ENCODE results near the gene MEIOB.

Gene MEIOB

DNA sequence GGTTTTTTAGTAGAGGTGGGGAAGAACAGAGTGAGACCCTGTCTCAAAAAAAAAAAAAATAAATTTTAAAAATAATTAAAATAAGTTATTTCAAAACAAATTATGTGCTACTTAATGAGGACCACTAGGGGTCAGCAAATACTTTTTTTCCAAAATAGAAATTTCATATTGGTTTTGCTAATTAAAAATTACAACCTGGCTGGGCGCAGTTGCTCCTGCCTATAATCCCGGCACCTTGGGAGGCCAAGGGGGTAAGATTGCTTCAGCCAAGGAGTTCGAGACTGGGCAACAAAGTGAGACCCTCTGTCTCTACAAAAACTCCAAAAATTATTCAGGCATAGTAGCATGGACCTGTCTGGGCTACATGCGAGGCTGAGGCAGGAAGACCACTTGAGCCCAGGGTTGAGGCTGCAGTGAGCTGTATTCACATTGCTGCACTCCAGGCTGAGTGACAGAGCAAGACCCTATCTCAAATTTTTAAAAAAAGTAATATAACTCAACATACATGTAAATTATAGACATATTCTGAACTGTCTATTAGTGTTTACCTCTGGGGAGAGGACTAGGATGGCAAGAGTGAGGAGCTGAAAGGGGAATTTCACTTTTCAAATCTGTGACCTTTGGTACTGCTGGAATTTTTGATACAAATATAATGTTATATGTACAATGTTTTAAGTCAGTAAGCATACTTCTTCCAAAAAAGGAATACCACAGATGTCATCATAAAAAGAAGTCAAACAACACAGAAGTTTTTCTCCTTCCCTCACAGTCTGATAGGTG, 8.1 kb downstream of the MEIOB start:
- Histone ChIP-seq H3K36me3 (ENCODE audit: control insufficient read depth in 2 of 2, insufficient read depth in 1 of 2, low read length in 2 of 2) (no peaks in the 10 kb centered on the region), H3K27ac (ENCODE audit: extremely low read depth, low read depth, low read length) (no peak overlapping the region), H3K9me3 (ENCODE audit: control insufficient read depth, insufficient read depth, low read depth, low read length) (no peaks in the 10 kb centered on the region), H3K4me1 (ENCODE audit: control insufficient read depth, insufficient read depth, low read length) (no peaks in the 10 kb centered on the region; the same call in 1 of the 2 replicates), H3K4me3 (ENCODE audit: low read depth, low read length) (no peak overlapping the region)
- ChIA-PET POLR2A (interaction anchor here (1.2 kb wide), 1 partner anchor 101 kb away, joined by 3 read pairs; the partner anchor contains the start of gene RPS2), CTCF (interaction anchor here (0.6 to 6.9 kb wide), 21 partner anchors 9 to 276 kb away, joined by 3 to 57 read pairs (median 4); partner anchors contain the start of gene RPL3L)
- 0 out of 2 replicates have a peak, but pooled peaks have one; percentile 15 for TF ChIP-seq ZBTB8A (tag by site-specific recombination; IDR thresholded peaks at IDR 0.05)
- TF ChIP-seq ZNF561 (tag by site-specific recombination; IDR thresholded peaks at IDR 0.05; ENCODE audit: borderline replicate concordance) = no peak
- TF ChIP-seq, protein P1, sequence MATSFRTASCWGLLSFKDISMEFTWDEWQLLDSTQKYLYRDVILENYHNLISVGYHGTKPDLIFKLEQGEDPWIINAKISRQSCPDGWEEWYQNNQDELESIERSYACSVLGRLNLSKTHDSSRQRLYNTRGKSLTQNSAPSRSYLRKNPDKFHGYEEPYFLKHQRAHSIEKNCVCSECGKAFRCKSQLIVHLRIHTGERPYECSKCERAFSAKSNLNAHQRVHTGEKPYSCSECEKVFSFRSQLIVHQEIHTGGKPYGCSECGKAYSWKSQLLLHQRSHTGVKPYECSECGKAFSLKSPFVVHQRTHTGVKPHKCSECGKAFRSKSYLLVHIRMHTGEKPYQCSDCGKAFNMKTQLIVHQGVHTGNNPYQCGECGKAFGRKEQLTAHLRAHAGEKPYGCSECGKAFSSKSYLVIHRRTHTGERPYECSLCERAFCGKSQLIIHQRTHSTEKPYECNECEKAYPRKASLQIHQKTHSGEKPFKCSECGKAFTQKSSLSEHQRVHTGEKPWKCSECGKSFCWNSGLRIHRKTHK (tag by site-specific recombination; IDR thresholded peaks at IDR 0.05) = no peak
- TF ChIP-seq ZNF174 (tag by site-specific recombination; IDR thresholded peaks at IDR 0.05) = no peak
- TF ChIP-seq ZNF335 (tag by site-specific recombination; conservative IDR thresholded peaks at IDR 0.05) = peak; percentile 93
- 0 out of 2 replicates have a peak, but pooled peaks have one; percentile 25 for TF ChIP-seq ZEB2 (tag by site-specific recombination; IDR thresholded peaks at IDR 0.05)
- TF ChIP-seq, protein P2, sequence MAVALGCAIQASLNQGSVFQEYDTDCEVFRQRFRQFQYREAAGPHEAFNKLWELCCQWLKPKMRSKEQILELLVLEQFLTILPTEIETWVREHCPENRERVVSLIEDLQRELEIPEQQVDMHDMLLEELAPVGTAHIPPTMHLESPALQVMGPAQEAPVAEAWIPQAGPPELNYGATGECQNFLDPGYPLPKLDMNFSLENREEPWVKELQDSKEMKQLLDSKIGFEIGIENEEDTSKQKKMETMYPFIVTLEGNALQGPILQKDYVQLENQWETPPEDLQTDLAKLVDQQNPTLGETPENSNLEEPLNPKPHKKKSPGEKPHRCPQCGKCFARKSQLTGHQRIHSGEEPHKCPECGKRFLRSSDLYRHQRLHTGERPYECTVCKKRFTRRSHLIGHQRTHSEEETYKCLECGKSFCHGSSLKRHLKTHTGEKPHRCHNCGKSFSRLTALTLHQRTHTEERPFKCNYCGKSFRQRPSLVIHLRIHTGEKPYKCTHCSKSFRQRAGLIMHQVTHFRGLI (tag by site-specific recombination; IDR thresholded peaks at IDR 0.05) = peak; percentile 95; the same call in 1 of the 2 replicates
- TF ChIP-seq KLF10 (tag by site-specific recombination; IDR thresholded peaks at IDR 0.05) = peak; percentile 51; the same call in 1 of the 2 replicates
- no peak for TF ChIP-seq ZNF514 (tag by site-specific recombination; IDR thresholded peaks at IDR 0.05)
- 0 out of 2 replicates have a peak, but pooled peaks have one; percentile 29 for TF ChIP-seq ZNF184 (tag by site-specific recombination; IDR thresholded peaks at IDR 0.05)
- 0 out of 2 replicates have a peak, but pooled peaks have one; percentile 49 for TF ChIP-seq GLIS1 (tag by site-specific recombination; IDR thresholded peaks at IDR 0.05)
- peak; percentile 70 for TF ChIP-seq PRDM1 (tag by site-specific recombination; IDR thresholded peaks at IDR 0.05)
- TF ChIP-seq, protein P3, sequence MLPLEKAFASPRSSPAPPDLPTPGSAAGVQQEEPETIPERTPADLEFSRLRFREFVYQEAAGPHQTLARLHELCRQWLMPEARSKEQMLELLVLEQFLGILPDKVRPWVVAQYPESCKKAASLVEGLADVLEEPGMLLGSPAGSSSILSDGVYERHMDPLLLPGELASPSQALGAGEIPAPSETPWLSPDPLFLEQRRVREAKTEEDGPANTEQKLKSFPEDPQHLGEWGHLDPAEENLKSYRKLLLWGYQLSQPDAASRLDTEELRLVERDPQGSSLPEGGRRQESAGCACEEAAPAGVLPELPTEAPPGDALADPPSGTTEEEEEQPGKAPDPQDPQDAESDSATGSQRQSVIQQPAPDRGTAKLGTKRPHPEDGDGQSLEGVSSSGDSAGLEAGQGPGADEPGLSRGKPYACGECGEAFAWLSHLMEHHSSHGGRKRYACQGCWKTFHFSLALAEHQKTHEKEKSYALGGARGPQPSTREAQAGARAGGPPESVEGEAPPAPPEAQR (tag by site-specific recombination; IDR thresholded peaks at IDR 0.05) = no peak
- TF ChIP-seq ZNF654 (tag by site-specific recombination; IDR thresholded peaks at IDR 0.05; ENCODE audit: low read depth) = peak; percentile 73
- no peak for TF ChIP-seq ZNF354C (tag by site-specific recombination; IDR thresholded peaks at IDR 0.05; ENCODE audit: borderline replicate concordance, low read depth)

DNA sequence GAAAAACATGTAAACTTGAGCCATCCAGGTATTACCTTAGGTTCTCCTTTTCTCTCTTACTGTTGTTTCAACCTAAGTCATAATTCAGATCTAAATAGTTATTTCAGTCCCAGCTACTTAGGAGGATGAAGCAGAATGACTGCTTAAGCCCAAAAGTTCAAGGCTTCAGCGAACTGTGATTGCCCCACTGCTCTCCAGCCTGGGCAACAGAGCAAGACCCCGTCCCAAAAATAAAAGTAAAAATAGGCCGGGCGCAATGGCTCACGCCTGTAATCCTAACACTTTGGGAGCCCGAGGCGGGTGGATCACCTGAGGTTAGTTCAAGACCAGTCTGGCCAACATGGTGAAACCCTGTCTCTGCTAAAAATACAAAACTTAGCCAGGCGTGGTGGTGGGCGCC, 9.6 kb downstream of the MEIOB start:
- Histone ChIP-seq H3K27ac (ENCODE audit: extremely low read depth, low read depth, low read length) (no peak overlapping the region), H3K4me1 (ENCODE audit: control insufficient read depth, insufficient read depth, low read length) (no peaks in the 10 kb centered on the region; the same call in 1 of the 2 replicates), H3K4me3 (ENCODE audit: low read depth, low read length) (no peak overlapping the region), H3K36me3 (ENCODE audit: control insufficient read depth in 2 of 2, insufficient read depth in 1 of 2, low read length in 2 of 2) (no peaks in the 10 kb centered on the region), H3K9me3 (ENCODE audit: control insufficient read depth, insufficient read depth, low read depth, low read length) (no peaks in the 10 kb centered on the region)
- CTCF ChIA-PET = interaction anchor here (0.6 to 6.9 kb wide), 8 partner anchors 11 to 278 kb away, joined by 3 to 57 read pairs (median 4); no protein-coding TSS in a partner anchor
- no peak for TF ChIP-seq ZNF174 (tag by site-specific recombination; IDR thresholded peaks at IDR 0.05)
- TF ChIP-seq GLI2 (tag by site-specific recombination; IDR thresholded peaks at IDR 0.05; ENCODE audit: borderline replicate concordance, low read depth) = no peak
- TF ChIP-seq ZNF654 (tag by site-specific recombination; IDR thresholded peaks at IDR 0.05; ENCODE audit: low read depth) = no peak
- TF ChIP-seq YY1 (tag by site-specific recombination; IDR thresholded peaks at IDR 0.05) = no peak
- TF ChIP-seq, protein P4, sequence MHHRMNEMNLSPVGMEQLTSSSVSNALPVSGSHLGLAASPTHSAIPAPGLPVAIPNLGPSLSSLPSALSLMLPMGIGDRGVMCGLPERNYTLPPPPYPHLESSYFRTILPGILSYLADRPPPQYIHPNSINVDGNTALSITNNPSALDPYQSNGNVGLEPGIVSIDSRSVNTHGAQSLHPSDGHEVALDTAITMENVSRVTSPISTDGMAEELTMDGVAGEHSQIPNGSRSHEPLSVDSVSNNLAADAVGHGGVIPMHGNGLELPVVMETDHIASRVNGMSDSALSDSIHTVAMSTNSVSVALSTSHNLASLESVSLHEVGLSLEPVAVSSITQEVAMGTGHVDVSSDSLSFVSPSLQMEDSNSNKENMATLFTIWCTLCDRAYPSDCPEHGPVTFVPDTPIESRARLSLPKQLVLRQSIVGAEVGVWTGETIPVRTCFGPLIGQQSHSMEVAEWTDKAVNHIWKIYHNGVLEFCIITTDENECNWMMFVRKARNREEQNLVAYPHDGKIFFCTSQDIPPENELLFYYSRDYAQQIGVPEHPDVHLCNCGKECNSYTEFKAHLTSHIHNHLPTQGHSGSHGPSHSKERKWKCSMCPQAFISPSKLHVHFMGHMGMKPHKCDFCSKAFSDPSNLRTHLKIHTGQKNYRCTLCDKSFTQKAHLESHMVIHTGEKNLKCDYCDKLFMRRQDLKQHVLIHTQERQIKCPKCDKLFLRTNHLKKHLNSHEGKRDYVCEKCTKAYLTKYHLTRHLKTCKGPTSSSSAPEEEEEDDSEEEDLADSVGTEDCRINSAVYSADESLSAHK (tag by site-specific recombination; IDR thresholded peaks at IDR 0.05) = no peak
- TF ChIP-seq ZNF768 (tag by site-specific recombination; IDR thresholded peaks at IDR 0.05) = no peak
- TF ChIP-seq ZNF223 (tag by site-specific recombination; IDR thresholded peaks at IDR 0.05) = no peak
- TF ChIP-seq ZNF664 (tag by site-specific recombination; IDR thresholded peaks at IDR 0.05) = no peak
- no peak for TF ChIP-seq ZNF132 (tag by site-specific recombination; IDR thresholded peaks at IDR 0.05; ENCODE audit: borderline replicate concordance)
- TF ChIP-seq ZNF514 (tag by site-specific recombination; IDR thresholded peaks at IDR 0.05) = no peak
- TF ChIP-seq ZNF585B (tag by site-specific recombination; IDR thresholded peaks at IDR 0.05) = no peak
- POLR2A ChIA-PET = interaction anchor here (1.1 kb wide), 1 partner anchor 67 kb away, joined by 3 read pairs; no protein-coding TSS in a partner anchor
